Measurements from ENCODE around the gene DACH1.

DACH1 gene

DNA sequence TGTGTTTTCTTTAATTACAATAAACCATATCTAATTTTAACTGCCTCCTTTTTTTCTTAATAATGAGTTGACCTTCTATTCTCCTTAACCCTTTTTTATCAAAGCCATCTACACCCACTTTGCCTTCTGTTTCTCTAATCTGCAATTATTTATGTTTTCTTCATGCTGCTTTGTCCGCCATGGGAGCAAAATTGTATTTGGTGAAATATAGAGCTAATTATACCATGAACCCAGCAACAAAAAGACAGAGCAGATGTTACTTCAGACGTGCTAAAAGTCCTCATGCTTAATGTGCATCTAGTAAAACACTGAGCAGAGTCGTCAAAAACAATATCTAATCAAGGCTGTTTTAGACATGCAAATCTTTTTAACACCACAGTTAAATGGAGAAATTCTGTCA, 264.7 kb downstream of the DACH1 start:
- Histone ChIP-seq H2BK120ac (ENCODE audit: insufficient read depth, low read length, poor library complexity) (no peak overlapping the region), H3K36me3 (ENCODE audit: control insufficient read depth in 1 of 2, insufficient read depth in 2 of 2, low read length in 2 of 2) (no peaks in the 10 kb centered on the region), H3K4me1 (ENCODE audit: control insufficient read depth in 1 of 2, insufficient read depth in 2 of 2, low read length in 2 of 2) (no peaks in the 10 kb centered on the region), H3K18ac (ENCODE audit: low read length) (no peak overlapping the region), H3K4me2 (ENCODE audit: low read length) (no peak overlapping the region), H2BK12ac (ENCODE audit: low read length) (no peak overlapping the region), H4K91ac (ENCODE audit: low read depth, low read length) (no peak overlapping the region), H3K9me3 (ENCODE audit: insufficient read depth, low read depth, low read length) (no peaks in the 10 kb centered on the region), H2AK5ac (ENCODE audit: low read length) (no peak overlapping the region), H3K4ac (ENCODE audit: low read depth, low read length) (no peak overlapping the region), H3K27ac (ENCODE audit: low read depth, low read length) (no peak overlapping the region), H3K79me2 (ENCODE audit: control insufficient read depth, insufficient read depth, low read length, poor library complexity) (no peaks in the 10 kb centered on the region), H2BK5ac (ENCODE audit: low read depth, low read length, poor library complexity) (no peak overlapping the region), H3K27me3 (ENCODE audit: insufficient read depth, low read length) (no peaks in the 10 kb centered on the region), H3K23ac (ENCODE audit: low read length) (no peak overlapping the region), H3K4me3 (ENCODE audit: low read depth, low read length) (no peak overlapping the region), H2AFZ (ENCODE audit: insufficient read depth, low read length, poor library complexity) (no peak overlapping the region), H4K12ac (ENCODE audit: low read depth, low read length) (no peak overlapping the region), H3K9ac (ENCODE audit: low read length) (no peak overlapping the region), H3K14ac (ENCODE audit: low read length) (no peak overlapping the region), H4K8ac (ENCODE audit: low read depth, low read length) (no peak overlapping the region), H3K79me1 (ENCODE audit: low read length) (no peaks in the 10 kb centered on the region)
- no CpG with 5 or more reads among the region's 3 CpGs for WGBS (ENCODE audit: extremely low coverage, insufficient coverage, insufficient read length)
- DNase-seq = no peak

- Histone ChIP-seq H3K27ac (ENCODE audit: low read depth, low read length) (no peak overlapping the region), H3K4ac (ENCODE audit: low read depth, low read length) (no peak overlapping the region), H3K9me3 (ENCODE audit: insufficient read depth, low read depth, low read length) (no peaks in the 10 kb centered on the region), H3K36me3 (ENCODE audit: control insufficient read depth in 1 of 2, insufficient read depth in 2 of 2, low read length in 2 of 2) (no peaks in the 10 kb centered on the region), H2BK12ac (ENCODE audit: low read length) (no peak overlapping the region), H3K18ac (ENCODE audit: low read length) (no peak overlapping the region), H2BK120ac (ENCODE audit: insufficient read depth, low read length, poor library complexity) (no peak overlapping the region), H3K4me3 (ENCODE audit: low read depth, low read length) (no peak overlapping the region), H3K79me1 (ENCODE audit: low read length) (no peaks in the 10 kb centered on the region), H3K79me2 (ENCODE audit: control insufficient read depth, insufficient read depth, low read length, poor library complexity) (no peaks in the 10 kb centered on the region), H2AFZ (ENCODE audit: insufficient read depth, low read length, poor library complexity) (no peak overlapping the region), H2AK5ac (ENCODE audit: low read length) (no peak overlapping the region), H4K12ac (ENCODE audit: low read depth, low read length) (no peak overlapping the region), H3K9ac (ENCODE audit: low read length) (no peak overlapping the region), H2BK5ac (ENCODE audit: low read depth, low read length, poor library complexity) (no peak overlapping the region), H3K4me1 (ENCODE audit: control insufficient read depth in 1 of 2, insufficient read depth in 2 of 2, low read length in 2 of 2) (no peaks in the 10 kb centered on the region), H4K8ac (ENCODE audit: low read depth, low read length) (no peak overlapping the region), H3K27me3 (ENCODE audit: insufficient read depth, low read length) (no peaks in the 10 kb centered on the region), H3K4me2 (ENCODE audit: low read length) (no peak overlapping the region), H3K14ac (ENCODE audit: low read length) (no peak overlapping the region), H4K91ac (ENCODE audit: low read depth, low read length) (no peak overlapping the region), H3K23ac (ENCODE audit: low read length) (no peak overlapping the region)
- WGBS (ENCODE audit: extremely low coverage, insufficient coverage, insufficient read length) = no CpG with 5 or more reads among the region's 1 CpG
- DNase-seq = no peak
Observed at GRCh38 chr13:71597150-71597549, 269.9 kb downstream of the DACH1 start.

DNA sequence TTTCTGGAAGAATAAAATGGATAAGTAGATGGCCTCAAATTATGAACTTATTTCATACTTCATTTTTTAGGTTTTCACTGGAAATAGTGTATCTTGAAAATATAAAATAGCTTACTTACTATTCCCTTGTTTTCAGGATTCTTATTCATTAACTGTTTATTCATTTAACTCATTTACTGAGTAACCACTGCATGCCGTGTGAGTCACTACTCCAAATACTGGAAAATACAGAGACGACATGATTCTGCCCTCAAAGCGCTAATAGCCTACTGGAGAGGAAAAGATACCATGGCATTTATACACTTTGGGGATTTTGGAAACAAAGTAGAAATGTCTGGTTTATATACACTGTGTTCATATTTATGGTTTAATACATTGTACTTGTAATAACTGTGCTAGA, 270.9 kb downstream of the DACH1 start:
- H3K27me3 ChIP-seq (ENCODE audit: insufficient read depth, low read length) = no peaks in the 10 kb centered on the region
- no peak overlapping the region for H3K4me3 ChIP-seq (ENCODE audit: low read depth, low read length)
- H3K14ac ChIP-seq (ENCODE audit: low read length) = no peak overlapping the region
- H3K23ac ChIP-seq (ENCODE audit: low read length) = no peak overlapping the region
- H3K4me1 ChIP-seq (ENCODE audit: control insufficient read depth in 1 of 2, insufficient read depth in 2 of 2, low read length in 2 of 2) = no peaks in the 10 kb centered on the region
- no peak overlapping the region for H2BK5ac ChIP-seq (ENCODE audit: low read depth, low read length, poor library complexity)
- H3K27ac ChIP-seq (ENCODE audit: low read depth, low read length) = no peak overlapping the region
- no peak overlapping the region for H3K4ac ChIP-seq (ENCODE audit: low read depth, low read length)
- no peaks in the 10 kb centered on the region for H3K79me1 ChIP-seq (ENCODE audit: low read length)
- WGBS (ENCODE audit: extremely low coverage, insufficient coverage, insufficient read length) = no CpG with 5 or more reads among the region's 3 CpGs
- no peak for DNase-seq
- H3K9me3 ChIP-seq (ENCODE audit: insufficient read depth, low read depth, low read length) = no peaks in the 10 kb centered on the region
- H3K18ac ChIP-seq (ENCODE audit: low read length) = no peak overlapping the region
- no peak overlapping the region for H3K4me2 ChIP-seq (ENCODE audit: low read length)
- H2BK12ac ChIP-seq (ENCODE audit: low read length) = no peak overlapping the region
- H4K12ac ChIP-seq (ENCODE audit: low read depth, low read length) = no peak overlapping the region
- H2BK120ac ChIP-seq (ENCODE audit: insufficient read depth, low read length, poor library complexity) = no peak overlapping the region
- H3K9ac ChIP-seq (ENCODE audit: low read length) = no peak overlapping the region
- H2AK5ac ChIP-seq (ENCODE audit: low read length) = no peak overlapping the region
- no peak overlapping the region for H4K91ac ChIP-seq (ENCODE audit: low read depth, low read length)
- no peak overlapping the region for H4K8ac ChIP-seq (ENCODE audit: low read depth, low read length)
- H2AFZ ChIP-seq (ENCODE audit: insufficient read depth, low read length, poor library complexity) = no peak overlapping the region
- H3K79me2 ChIP-seq (ENCODE audit: control insufficient read depth, insufficient read depth, low read length, poor library complexity) = no peaks in the 10 kb centered on the region
- no peaks in the 10 kb centered on the region for H3K36me3 ChIP-seq (ENCODE audit: control insufficient read depth in 1 of 2, insufficient read depth in 2 of 2, low read length in 2 of 2)

DNA sequence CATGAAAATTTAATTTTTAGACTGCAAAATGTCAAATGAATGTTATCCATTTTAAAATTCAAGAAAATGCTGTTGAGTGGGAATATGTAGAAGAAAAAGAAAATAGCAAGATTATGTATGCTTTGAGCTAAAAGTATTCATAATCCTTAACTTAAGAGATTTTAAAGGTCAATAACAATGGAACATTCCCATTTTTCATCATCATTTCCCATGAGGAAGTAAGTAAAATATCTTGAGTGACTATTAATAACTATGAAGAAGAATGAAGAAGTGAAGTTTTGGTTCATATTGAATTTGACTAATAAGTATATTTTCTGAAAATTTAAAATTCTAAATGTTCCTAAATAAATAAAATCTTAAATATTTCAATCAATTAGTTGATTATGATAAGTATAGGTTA, 273.4 kb downstream of the DACH1 start:
- no peaks in the 10 kb centered on the region for H3K79me1 ChIP-seq (ENCODE audit: low read length)
- no peak overlapping the region for H4K12ac ChIP-seq (ENCODE audit: low read depth, low read length)
- no peak overlapping the region for H3K9ac ChIP-seq (ENCODE audit: low read length)
- H3K27ac ChIP-seq (ENCODE audit: low read depth, low read length) = no peak overlapping the region
- H2BK120ac ChIP-seq (ENCODE audit: insufficient read depth, low read length, poor library complexity) = no peak overlapping the region
- H3K23ac ChIP-seq (ENCODE audit: low read length) = no peak overlapping the region
- no peaks in the 10 kb centered on the region for H3K36me3 ChIP-seq (ENCODE audit: control insufficient read depth in 1 of 2, insufficient read depth in 2 of 2, low read length in 2 of 2)
- no peak overlapping the region for H2BK5ac ChIP-seq (ENCODE audit: low read depth, low read length, poor library complexity)
- no peaks in the 10 kb centered on the region for H3K79me2 ChIP-seq (ENCODE audit: control insufficient read depth, insufficient read depth, low read length, poor library complexity)
- no peak overlapping the region for H3K4ac ChIP-seq (ENCODE audit: low read depth, low read length)
- H3K4me2 ChIP-seq (ENCODE audit: low read length) = no peak overlapping the region
- no peak overlapping the region for H4K8ac ChIP-seq (ENCODE audit: low read depth, low read length)
- H3K18ac ChIP-seq (ENCODE audit: low read length) = no peak overlapping the region
- no peak overlapping the region for H2AFZ ChIP-seq (ENCODE audit: insufficient read depth, low read length, poor library complexity)
- H2AK5ac ChIP-seq (ENCODE audit: low read length) = no peak overlapping the region
- no peaks in the 10 kb centered on the region for H3K9me3 ChIP-seq (ENCODE audit: insufficient read depth, low read depth, low read length)
- no peak overlapping the region for H3K4me3 ChIP-seq (ENCODE audit: low read depth, low read length)
- no peak for DNase-seq
- no peaks in the 10 kb centered on the region for H3K27me3 ChIP-seq (ENCODE audit: insufficient read depth, low read length)
- no peak overlapping the region for H2BK12ac ChIP-seq (ENCODE audit: low read length)
- H3K14ac ChIP-seq (ENCODE audit: low read length) = no peak overlapping the region
- no peaks in the 10 kb centered on the region for H3K4me1 ChIP-seq (ENCODE audit: control insufficient read depth in 1 of 2, insufficient read depth in 2 of 2, low read length in 2 of 2)
- H4K91ac ChIP-seq (ENCODE audit: low read depth, low read length) = no peak overlapping the region

GRCh38 chr13:71591374-71591773, 275.6 kb downstream of the DACH1 start:
- H3K14ac ChIP-seq (ENCODE audit: low read length) = no peak overlapping the region
- no peak overlapping the region for H4K8ac ChIP-seq (ENCODE audit: low read depth, low read length)
- no peaks in the 10 kb centered on the region for H3K79me2 ChIP-seq (ENCODE audit: control insufficient read depth, insufficient read depth, low read length, poor library complexity)
- no peaks in the 10 kb centered on the region for H3K27me3 ChIP-seq (ENCODE audit: insufficient read depth, low read length)
- H4K91ac ChIP-seq (ENCODE audit: low read depth, low read length) = no peak overlapping the region
- H3K4ac ChIP-seq (ENCODE audit: low read depth, low read length) = no peak overlapping the region
- H3K23ac ChIP-seq (ENCODE audit: low read length) = no peak overlapping the region
- no peak overlapping the region for H2BK12ac ChIP-seq (ENCODE audit: low read length)
- no peak overlapping the region for H3K4me3 ChIP-seq (ENCODE audit: low read depth, low read length)
- no peak overlapping the region for H3K9ac ChIP-seq (ENCODE audit: low read length)
- no peak overlapping the region for H2AFZ ChIP-seq (ENCODE audit: insufficient read depth, low read length, poor library complexity)
- no peak overlapping the region for H3K18ac ChIP-seq (ENCODE audit: low read length)
- no peak overlapping the region for H3K4me2 ChIP-seq (ENCODE audit: low read length)
- H2BK5ac ChIP-seq (ENCODE audit: low read depth, low read length, poor library complexity) = no peak overlapping the region
- peak in 1 of 2 donors; percentile 4 for DNase-seq
- H3K27ac ChIP-seq (ENCODE audit: low read depth, low read length) = no peak overlapping the region
- H3K9me3 ChIP-seq (ENCODE audit: insufficient read depth, low read depth, low read length) = no peaks in the 10 kb centered on the region
- H3K4me1 ChIP-seq (ENCODE audit: control insufficient read depth in 1 of 2, insufficient read depth in 2 of 2, low read length in 2 of 2) = no peaks in the 10 kb centered on the region
- no peak overlapping the region for H2AK5ac ChIP-seq (ENCODE audit: low read length)
- no peaks in the 10 kb centered on the region for H3K79me1 ChIP-seq (ENCODE audit: low read length)
- H3K36me3 ChIP-seq (ENCODE audit: control insufficient read depth in 1 of 2, insufficient read depth in 2 of 2, low read length in 2 of 2) = no peaks in the 10 kb centered on the region
- H4K12ac ChIP-seq (ENCODE audit: low read depth, low read length) = no peak overlapping the region
- no peak overlapping the region for H2BK120ac ChIP-seq (ENCODE audit: insufficient read depth, low read length, poor library complexity)
